ENCODE measurements around the gene ANAPC4. TPM values are rescaled to one million over a fixed set of nuclear protein-coding genes. Genes with fewer than 3 reads are reported as not detected.

Gene ANAPC4
- total RNA-seq, 2 experiments from 2014 or later = 32.7 to 50.6 TPM

DNA sequence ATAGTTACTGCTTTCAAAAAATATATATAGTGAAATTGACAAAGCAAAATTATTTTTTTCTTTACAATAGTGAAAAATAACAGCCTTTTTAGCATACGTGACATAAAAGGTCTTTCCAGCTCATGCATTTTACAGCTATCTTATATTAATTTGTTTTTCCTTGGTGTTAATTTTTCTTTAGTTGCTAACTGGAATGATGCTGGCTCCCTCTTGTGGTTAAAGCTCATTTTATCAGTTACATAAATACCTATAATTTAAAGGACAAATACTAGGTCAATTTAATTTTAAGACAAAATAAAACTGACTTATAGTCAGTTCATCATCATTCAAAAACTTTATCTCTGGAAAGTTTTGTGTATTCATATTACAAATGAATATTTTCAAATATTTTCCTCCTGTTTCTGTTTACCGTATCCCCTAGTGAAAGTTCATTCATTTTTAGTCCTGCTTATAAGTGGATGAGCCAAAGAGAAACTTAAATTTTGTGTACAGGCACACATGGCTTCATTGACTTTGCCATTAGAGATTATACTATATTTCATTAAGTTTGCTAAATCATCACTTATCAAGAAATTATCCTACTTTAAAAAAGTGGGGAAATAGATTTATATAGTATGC is 9.9 kb upstream of the ANAPC4 start:
- Histone ChIP-seq H2AFZ (ENCODE audit: low read length) (no peak overlapping the region), H3K4me3 (ENCODE audit: low read depth, low read length, poor library complexity, severe bottlenecking) (no peak overlapping the region), H3K79me2 (ENCODE audit: insufficient read depth, low read depth, low read length) (no peaks in the 10 kb centered on the region), H3K27ac (ENCODE audit: low read depth, low read length, poor library complexity, severe bottlenecking) (no peak overlapping the region), H4K20me1 (ENCODE audit: insufficient read depth, low read length) (no peaks in the 10 kb centered on the region), H3K4me1 (ENCODE audit: insufficient read depth, low read length, poor library complexity, severe bottlenecking) (no peaks in the 10 kb centered on the region), H3K9me2 (ENCODE audit: insufficient read depth, low read length) (no peaks in the 10 kb centered on the region), H3K9me3 (ENCODE audit: low read length) (no peaks in the 10 kb centered on the region), H3K36me3 (ENCODE audit: insufficient read depth, low read length) (peaks cover 41% of the 10 kb centered on the region), H3K4me2 (ENCODE audit: low read length) (no peak overlapping the region)
- peak; percentile 58 for DNase-seq (ENCODE audit: low spot score)
- POLR2A ChIA-PET = interaction anchor here (0.6 to 2.9 kb wide), 4 partner anchors 10 to 974 kb away, joined by 3 to 14 read pairs (median 4); partner anchors contain the start of gene ANAPC4
- CTCF ChIA-PET (ENCODE audit: unreplicated experiment) = interaction anchor here (1.0 kb wide), 1 partner anchor 10 kb away, joined by 3 read pairs; no protein-coding TSS in a partner anchor
- intact Hi-C loops (cut with micrococcal nuclease; ENCODE audit: unreplicated experiment) = loop anchor here (1.0 to 2.0 kb wide), 3 partner anchors 54 to 386 kb away; partner anchors contain the start of gene ZCCHC4
- TF ChIP-seq CTCF (conservative IDR thresholded peaks at IDR 0.05; ENCODE audit: low read length) (peak; percentile 97), EZH2phosphoT487 (IDR thresholded peaks at IDR 0.05; ENCODE audit: borderline replicate concordance, low read depth, low read length) (no peak)
- no TSS peak for BruUV-seq (replicated peaks)

GRCh38 chr4:25367877-25368276 is 9.2 kb upstream of the ANAPC4 start:
- BruUV-seq (replicated peaks) = no TSS peak
- TF ChIP-seq CTCF (conservative IDR thresholded peaks at IDR 0.05; ENCODE audit: low read length) (no peak), EZH2phosphoT487 (IDR thresholded peaks at IDR 0.05; ENCODE audit: borderline replicate concordance, low read depth, low read length) (no peak)
- ChIA-PET POLR2A (interaction anchor here (0.6 to 2.9 kb wide), 7 partner anchors 9 to 208 kb away, joined by 3 to 14 read pairs (median 4); partner anchors contain the start of gene ANAPC4), CTCF (ENCODE audit: unreplicated experiment) (interaction anchor here (0.6 kb wide), 1 partner anchor 390 kb away, joined by 4 read pairs; no protein-coding TSS in a partner anchor)
- intact Hi-C loops (cut with micrococcal nuclease; ENCODE audit: unreplicated experiment) = loop anchor here (1.0 to 2.0 kb wide), 3 partner anchors 55 to 387 kb away; partner anchors contain the start of gene ZCCHC4
- DNase-seq (ENCODE audit: low spot score) = no peak
- H3K27ac ChIP-seq (ENCODE audit: low read depth, low read length, poor library complexity, severe bottlenecking) = no peak overlapping the region
- H3K9me3 ChIP-seq (ENCODE audit: low read length) = no peaks in the 10 kb centered on the region
- no peak overlapping the region for H3K4me3 ChIP-seq (ENCODE audit: low read depth, low read length, poor library complexity, severe bottlenecking)
- H2AFZ ChIP-seq (ENCODE audit: low read length) = no peak overlapping the region
- H3K36me3 ChIP-seq (ENCODE audit: insufficient read depth, low read length) = peaks cover 35% of the 10 kb centered on the region
- H4K20me1 ChIP-seq (ENCODE audit: insufficient read depth, low read length) = no peaks in the 10 kb centered on the region
- H3K4me2 ChIP-seq (ENCODE audit: low read length) = no peak overlapping the region
- no peaks in the 10 kb centered on the region for H3K79me2 ChIP-seq (ENCODE audit: insufficient read depth, low read depth, low read length)
- no peaks in the 10 kb centered on the region for H3K9me2 ChIP-seq (ENCODE audit: insufficient read depth, low read length)
- H3K4me1 ChIP-seq (ENCODE audit: insufficient read depth, low read length, poor library complexity, severe bottlenecking) = no peaks in the 10 kb centered on the region

- H3K4me2 ChIP-seq (ENCODE audit: low read length) = no peak overlapping the region
- no peaks in the 10 kb centered on the region for H3K79me2 ChIP-seq (ENCODE audit: insufficient read depth, low read depth, low read length)
- ChIA-PET CTCF (ENCODE audit: unreplicated experiment) (no interaction called here), POLR2A (interaction anchor here (0.6 to 2.9 kb wide), 7 partner anchors 9 to 328 kb away, joined by 3 to 14 read pairs (median 4); partner anchors contain the start of gene ANAPC4)
- no TSS peak for BruUV-seq (replicated peaks)
- no peak overlapping the region for H3K27ac ChIP-seq (ENCODE audit: low read depth, low read length, poor library complexity, severe bottlenecking)
- H3K4me1 ChIP-seq (ENCODE audit: insufficient read depth, low read length, poor library complexity, severe bottlenecking) = no peaks in the 10 kb centered on the region
- H3K9me2 ChIP-seq (ENCODE audit: insufficient read depth, low read length) = no peaks in the 10 kb centered on the region
- no peaks in the 10 kb centered on the region for H3K9me3 ChIP-seq (ENCODE audit: low read length)
- no peak for DNase-seq (ENCODE audit: low spot score)
- no peak overlapping the region for H3K4me3 ChIP-seq (ENCODE audit: low read depth, low read length, poor library complexity, severe bottlenecking)
- no peaks in the 10 kb centered on the region for H4K20me1 ChIP-seq (ENCODE audit: insufficient read depth, low read length)
- no peak for TF ChIP-seq EZH2phosphoT487 (IDR thresholded peaks at IDR 0.05; ENCODE audit: borderline replicate concordance, low read depth, low read length)
- no peak for TF ChIP-seq CTCF (conservative IDR thresholded peaks at IDR 0.05; ENCODE audit: low read length)
- H3K36me3 ChIP-seq (ENCODE audit: insufficient read depth, low read length) = peaks cover 30% of the 10 kb centered on the region
- intact Hi-C loops (cut with micrococcal nuclease; ENCODE audit: unreplicated experiment) = no loop called here
- H2AFZ ChIP-seq (ENCODE audit: low read length) = no peak overlapping the region
Measured at GRCh38 chr4:25368315-25368714, 8.7 kb upstream of the ANAPC4 start.
